Mesenchymal stem cell (in vitro differentiated cells and primary cell): ENCODE data around the gene SOCS3.

ENCODE experiments used
- DNase-seq: peaks from one replicate; pipeline ENCODE4 v3.0.0-alpha.2; 2013
- H2AFZ ChIP-seq: one replicate; pipeline ENCODE4 v1.6.1; 2013; ENCODE audit warnings: low read depth, mild to moderate bottlenecking, control low read depth, inconsistent platforms, low read length, moderate library complexity
- H2AK5ac ChIP-seq: 2 replicates; pipeline ENCODE4 v1.6.1; 2013; ENCODE audit warnings: low read length, moderate library complexity, mild to moderate bottlenecking, inconsistent platforms; ENCODE audit not compliant: severe bottlenecking
- H2BK120ac ChIP-seq: one replicate; pipeline ENCODE4 v1.6.1; 2013; ENCODE audit warnings: low read depth, mild to moderate bottlenecking, inconsistent platforms, low read length, moderate library complexity
- H2BK12ac ChIP-seq, 2 experiments: one replicate each; pipeline ENCODE4 v1.6.1; 2013; ENCODE audit warnings: inconsistent platforms in 2 of 2, low read length in 2 of 2, mild to moderate bottlenecking in 2 of 2, moderate library complexity in 2 of 2, control low read depth in 1 of 2
- H2BK15ac ChIP-seq: one replicate; pipeline ENCODE4 v1.6.1; 2013; ENCODE audit warnings: mild to moderate bottlenecking, low read depth, inconsistent platforms; ENCODE audit not compliant: poor library complexity, severe bottlenecking
- H2BK5ac ChIP-seq: 2 replicates; pipeline ENCODE4 v1.6.1; 2013; ENCODE audit warnings: low read depth, mild to moderate bottlenecking, low read length, control low read depth, inconsistent platforms; ENCODE audit not compliant: poor library complexity, severe bottlenecking
- H3K14ac ChIP-seq, 2 experiments: one replicate each; pipeline ENCODE4 v1.6.1; 2013; ENCODE audit warnings: inconsistent platforms in 2 of 2, low read length in 2 of 2, control low read depth in 1 of 2, mild to moderate bottlenecking in 1 of 2, moderate library complexity in 1 of 2
- H3K18ac ChIP-seq, 2 experiments: one replicate each; pipeline ENCODE4 v1.6.1; 2013; ENCODE audit warnings: inconsistent platforms in 2 of 2, low read length in 2 of 2, control low read depth in 1 of 2, low read depth in 1 of 2, mild to moderate bottlenecking in 1 of 2
- H3K23ac ChIP-seq, 2 experiments: one replicate each; pipeline ENCODE4 v1.6.1; 2013; ENCODE audit warnings: inconsistent platforms in 2 of 2, low read length in 2 of 2, mild to moderate bottlenecking in 2 of 2, moderate library complexity in 2 of 2, control low read depth in 1 of 2
- H3K27ac ChIP-seq: 2 replicates; pipeline ENCODE4 v1.5.1; 2013; ENCODE audit warnings: mild to moderate bottlenecking, moderate library complexity, low read length, control low read depth, inconsistent platforms; ENCODE audit not compliant: poor library complexity, severe bottlenecking
- H3K27me3 ChIP-seq, 2 experiments: 2 replicates each; pipeline versions ENCODE4 v1.6.1 to v1.7.0; 2013; ENCODE audit warnings: low read length in 2 of 2, mild to moderate bottlenecking in 2 of 2, moderate library complexity in 2 of 2, control low read depth in 1 of 2, inconsistent platforms in 1 of 2; ENCODE audit not compliant: control insufficient read depth in 1 of 2, insufficient read depth in 1 of 2
- H3K36me3 ChIP-seq, 2 experiments: 2 replicates each; pipeline versions ENCODE4 v1.6.1 to v1.7.0; 2013; ENCODE audit warnings: low read length in 2 of 2, control low read depth in 1 of 2, inconsistent platforms in 1 of 2, low read depth in 1 of 2, mild to moderate bottlenecking in 1 of 2; ENCODE audit not compliant: insufficient read depth in 2 of 2, control insufficient read depth in 1 of 2
- H3K4ac ChIP-seq, 2 experiments: one replicate each; pipeline ENCODE4 v1.6.1; 2013; ENCODE audit warnings: inconsistent platforms in 2 of 2, low read length in 2 of 2, mild to moderate bottlenecking in 2 of 2, moderate library complexity in 2 of 2, control low read depth in 1 of 2, low read depth in 1 of 2
- H3K4me1 ChIP-seq: 2 replicates; pipeline ENCODE4 v1.6.1; 2013; ENCODE audit warnings: low read depth, low read length, control low read depth; ENCODE audit not compliant: control insufficient read depth, insufficient read depth
- H3K4me2 ChIP-seq: 2 replicates; pipeline ENCODE4 v1.6.1; 2013; ENCODE audit warnings: low read length, mild to moderate bottlenecking, inconsistent platforms; ENCODE audit not compliant: poor library complexity, severe bottlenecking
- H3K4me3 ChIP-seq, 2 experiments: 2 replicates each; pipeline versions ENCODE4 v1.5.1 to v1.7.0; 2013; ENCODE audit warnings: low read length in 2 of 2, mild to moderate bottlenecking in 2 of 2, control low read depth in 1 of 2, low read depth in 1 of 2; ENCODE audit not compliant: insufficient read depth in 1 of 2
- H3K79me1 ChIP-seq: replicated peaks from 2 replicates; pipeline ENCODE4 v1.6.1; 2013; ENCODE audit warnings: mild to moderate bottlenecking, control low read depth, low read length, inconsistent platforms; ENCODE audit not compliant: poor library complexity, severe bottlenecking
- H3K9ac ChIP-seq: 2 replicates; pipeline ENCODE4 v1.7.0; 2013; ENCODE audit warnings: mild to moderate bottlenecking, low read length, moderate library complexity
- H3K9me3 ChIP-seq: 2 replicates; pipeline ENCODE4 v1.7.0; 2013; ENCODE audit warnings: mild to moderate bottlenecking, low read length; ENCODE audit not compliant: control insufficient read depth
- H4K8ac ChIP-seq: one replicate; pipeline ENCODE4 v1.6.1; 2013; ENCODE audit warnings: inconsistent platforms, mild to moderate bottlenecking, low read length, moderate library complexity
- H4K91ac ChIP-seq: one replicate; pipeline ENCODE4 v1.6.1; 2013; ENCODE audit warnings: mild to moderate bottlenecking, low read length, inconsistent platforms
- WGBS: methylation state at CpG from one replicate; pipeline ENCODE4 v1.1.7; 2013; ENCODE audit warnings: mixed read lengths; 5-methylcytosine and 5-hydroxymethylcytosine counted together

Gene SOCS3

DNA sequence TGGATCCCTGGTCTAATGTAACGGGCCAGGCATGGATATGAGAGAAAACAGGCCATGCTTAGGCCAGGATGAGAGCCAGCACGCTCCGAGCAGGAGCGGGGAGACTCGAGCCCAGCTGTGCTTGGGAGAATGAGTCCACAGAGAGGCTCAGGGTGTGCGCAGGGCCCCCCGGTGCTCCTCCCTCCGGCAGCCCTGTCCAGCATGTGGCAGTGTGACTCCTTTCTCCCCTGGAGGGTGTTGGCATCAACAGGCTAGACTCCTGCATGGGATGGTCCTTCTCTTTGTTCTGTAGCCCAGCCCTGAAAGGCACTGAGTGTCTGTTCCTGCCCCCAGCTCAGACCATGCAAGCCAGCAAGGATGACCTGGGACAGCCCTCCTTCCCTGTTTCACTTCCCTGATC is 42.0 kb upstream of the SOCS3 start:
- no peak overlapping the region for H4K91ac ChIP-seq
- peaks cover 64% of the 10 kb centered on the region for H3K4me1 ChIP-seq
- H2BK12ac ChIP-seq, result no peak overlapping the region
- no peak overlapping the region for H2BK120ac ChIP-seq
- H3K9ac ChIP-seq, result no peak overlapping the region
- peak overlapping the region in 1 of 2 experiments; percentile 28 for H3K18ac ChIP-seq
- peak overlapping the region; percentile 85 for H2AK5ac ChIP-seq
- no peak overlapping the region for H3K4ac ChIP-seq
- no peak overlapping the region for H3K23ac ChIP-seq
- no peak overlapping the region for H2BK15ac ChIP-seq
- H3K27me3 ChIP-seq, result no peaks in the 10 kb centered on the region
- no peak overlapping the region for H4K8ac ChIP-seq
- H3K4me2 ChIP-seq, result no peak overlapping the region
- 75% methylated on average over 8 of the region's 8 CpGs for WGBS
- no peak overlapping the region for H3K4me3 ChIP-seq
- peaks cover 28% of the 10 kb centered on the region for H3K79me1 ChIP-seq
- no peaks in the 10 kb centered on the region for H3K9me3 ChIP-seq
- peak overlapping the region; percentile 83 for H2BK5ac ChIP-seq
- H2AFZ ChIP-seq, result no peak overlapping the region
- H3K27ac ChIP-seq, result peak overlapping the region; percentile 97
- no peak for DNase-seq
- H3K36me3 ChIP-seq, result peaks cover 74 to 88% of the 10 kb centered on the region in 2 experiments
- no peak overlapping the region for H3K14ac ChIP-seq

DNA sequence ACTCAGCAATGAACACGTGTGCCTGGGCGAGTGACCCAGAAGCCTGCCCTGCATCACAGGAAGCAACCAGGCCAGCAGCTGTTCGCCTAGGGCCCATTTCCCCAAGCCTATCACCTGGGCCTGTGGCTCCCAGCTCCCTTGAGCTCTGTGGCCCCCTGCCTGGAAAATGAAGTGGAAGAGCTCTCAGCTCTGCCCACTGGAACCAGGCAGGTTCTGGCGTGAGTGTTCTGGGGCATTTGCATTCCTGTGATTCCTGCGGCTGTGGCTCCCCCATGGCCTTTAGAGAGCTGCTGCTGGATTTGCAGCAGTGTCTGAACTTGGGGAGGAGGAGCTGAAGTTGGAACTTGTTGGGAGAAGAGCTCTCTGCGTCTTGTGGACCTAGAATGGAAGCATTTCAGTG is 41.4 kb upstream of the SOCS3 start:
- no peak overlapping the region for H4K91ac ChIP-seq
- no peak overlapping the region for H3K23ac ChIP-seq
- H2BK15ac ChIP-seq, result no peak overlapping the region
- no peak overlapping the region for H2AFZ ChIP-seq
- H4K8ac ChIP-seq, result no peak overlapping the region
- H3K4me2 ChIP-seq, result no peak overlapping the region
- peak overlapping the region; percentile 97 for H3K27ac ChIP-seq
- no peak overlapping the region for H3K9ac ChIP-seq
- no peaks in the 10 kb centered on the region for H3K27me3 ChIP-seq
- H3K14ac ChIP-seq, result no peak overlapping the region
- no peaks in the 10 kb centered on the region for H3K9me3 ChIP-seq
- H3K4ac ChIP-seq, result no peak overlapping the region
- no peak overlapping the region for H3K18ac ChIP-seq
- peak overlapping the region; percentile 85 for H2AK5ac ChIP-seq
- DNase-seq, result peak; percentile 54
- peaks cover 73 to 89% of the 10 kb centered on the region in 2 experiments for H3K36me3 ChIP-seq
- no peak overlapping the region for H2BK120ac ChIP-seq
- no peak overlapping the region for H3K4me3 ChIP-seq
- H2BK5ac ChIP-seq, result peak overlapping the region; percentile 83
- H3K79me1 ChIP-seq, result peaks cover 28% of the 10 kb centered on the region
- peaks cover 63% of the 10 kb centered on the region for H3K4me1 ChIP-seq
- H2BK12ac ChIP-seq, result no peak overlapping the region
- 68% methylated on average over 6 of the region's 6 CpGs for WGBS

DNA sequence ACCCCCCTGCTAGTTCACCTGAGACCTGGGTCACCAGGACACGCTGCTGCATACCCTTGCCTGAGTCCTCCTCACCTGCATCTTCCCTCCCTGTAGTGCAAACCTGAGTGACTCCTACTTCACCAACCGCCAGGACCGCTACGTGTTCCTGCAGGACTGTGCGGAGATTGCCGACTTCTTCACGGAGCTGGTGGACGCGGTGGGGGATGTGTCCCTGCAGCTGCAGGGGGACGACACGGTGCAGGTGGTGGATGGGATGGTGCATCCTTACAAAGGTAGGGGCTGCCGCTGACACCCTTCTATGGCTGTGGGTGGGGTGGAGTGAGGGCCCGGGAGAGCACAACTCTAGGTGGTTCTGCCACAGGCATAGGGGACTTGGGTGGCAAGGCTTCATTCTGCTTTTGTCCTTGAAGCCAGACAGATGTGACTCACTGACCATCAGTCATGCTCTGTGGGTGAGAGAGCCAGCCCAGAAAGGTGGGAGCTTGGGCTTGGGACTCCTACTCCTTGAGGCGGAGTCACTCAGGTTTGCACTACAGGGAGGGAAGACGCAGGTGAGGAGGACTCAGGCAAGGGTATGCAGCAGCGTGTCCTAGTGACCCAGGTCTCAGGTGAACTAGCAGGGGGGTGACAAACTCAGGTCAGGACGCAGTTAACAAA is 40.8 kb upstream of the SOCS3 start:
- H3K14ac ChIP-seq, result no peak overlapping the region
- H3K4me1 ChIP-seq, result peaks cover 63% of the 10 kb centered on the region
- H2BK15ac ChIP-seq, result no peak overlapping the region
- H4K91ac ChIP-seq, result peak overlapping the region; percentile 64
- H2AFZ ChIP-seq, result no peak overlapping the region
- H3K4me2 ChIP-seq, result no peak overlapping the region
- peak overlapping the region; percentile 97 for H3K27ac ChIP-seq
- no peak overlapping the region for H2BK12ac ChIP-seq
- WGBS, result 91% methylated on average over 17 of the region's 17 CpGs
- H3K4ac ChIP-seq, result no peak overlapping the region
- no peaks in the 10 kb centered on the region for H3K27me3 ChIP-seq
- H3K9ac ChIP-seq, result no peak overlapping the region
- no peak overlapping the region for H3K23ac ChIP-seq
- no peaks in the 10 kb centered on the region for H3K9me3 ChIP-seq
- peaks cover 27% of the 10 kb centered on the region for H3K79me1 ChIP-seq
- no peak overlapping the region for H3K18ac ChIP-seq
- no peak overlapping the region for H2BK5ac ChIP-seq
- H4K8ac ChIP-seq, result no peak overlapping the region
- H2BK120ac ChIP-seq, result no peak overlapping the region
- no peak for DNase-seq
- no peak overlapping the region for H3K4me3 ChIP-seq
- H2AK5ac ChIP-seq, result peak overlapping the region; percentile 58
- H3K36me3 ChIP-seq, result peaks cover 74 to 92% of the 10 kb centered on the region in 2 experiments

DNA sequence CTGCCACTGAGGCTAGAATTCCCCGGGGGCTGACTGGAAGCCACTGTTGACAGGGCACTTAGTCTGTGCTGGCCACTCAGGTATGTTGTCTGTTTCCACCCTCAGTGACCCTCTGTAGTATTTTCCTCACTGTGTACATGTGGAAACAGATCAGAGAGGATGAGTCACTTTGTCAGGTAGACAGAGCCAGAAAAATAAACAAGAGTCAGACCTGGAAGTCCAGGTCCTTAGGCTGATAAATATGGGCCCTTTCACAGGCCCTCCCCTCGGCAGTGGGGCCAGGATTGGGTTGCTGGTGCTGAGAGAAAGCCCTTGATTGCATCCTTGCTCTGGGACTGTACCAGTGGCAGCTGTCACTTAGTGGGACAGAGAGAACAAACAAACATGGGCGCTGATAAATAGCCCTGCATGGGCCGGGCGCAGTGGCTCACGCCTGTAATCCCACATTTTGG is 39.8 kb upstream of the SOCS3 start:
- Histone ChIP-seq H3K79me1 (peaks cover 25% of the 10 kb centered on the region), H2AFZ (no peak overlapping the region)

More for the DNA sequence above, 39.8 kb upstream of the SOCS3 start:
- no peak overlapping the region for H3K9ac ChIP-seq
- no peak overlapping the region for H2BK120ac ChIP-seq
- no peak overlapping the region for H2BK12ac ChIP-seq
- H3K14ac ChIP-seq, result no peak overlapping the region
- H3K9me3 ChIP-seq, result no peaks in the 10 kb centered on the region
- H3K23ac ChIP-seq, result no peak overlapping the region
- no peak overlapping the region for H3K4me3 ChIP-seq
- no peak overlapping the region for H3K27ac ChIP-seq
- no peak for DNase-seq
- no peak overlapping the region for H3K18ac ChIP-seq
- H3K4ac ChIP-seq, result no peak overlapping the region
- H2BK5ac ChIP-seq, result no peak overlapping the region
- H4K8ac ChIP-seq, result no peak overlapping the region
- H3K36me3 ChIP-seq, result peaks cover 75 to 93% of the 10 kb centered on the region in 2 experiments
- H4K91ac ChIP-seq, result no peak overlapping the region
- H2AK5ac ChIP-seq, result peak overlapping the region; percentile 49
- H3K4me1 ChIP-seq, result peaks cover 58% of the 10 kb centered on the region
- no peak overlapping the region for H2BK15ac ChIP-seq
- no peaks in the 10 kb centered on the region for H3K27me3 ChIP-seq
- H3K4me2 ChIP-seq, result no peak overlapping the region
- 92% methylated on average over 6 of the region's 6 CpGs for WGBS
